ENCODE measurements around the gene GBF1. TPM values are rescaled to one million over a fixed set of nuclear protein-coding genes. Genes with fewer than 3 reads are reported as not detected.

GBF1 gene
- total and polyA plus RNA-seq, 10 of the 15 experiments (the other 5 are each of a cell fraction or from before 2014, with no cell fraction given), result 0.82 to 42.0 (median 21.8) TPM

GRCh38 chr10:102399217-102400021 lies 154.1 kb downstream of the GBF1 start (continued):
- TF ChIP-seq, protein P1, sequence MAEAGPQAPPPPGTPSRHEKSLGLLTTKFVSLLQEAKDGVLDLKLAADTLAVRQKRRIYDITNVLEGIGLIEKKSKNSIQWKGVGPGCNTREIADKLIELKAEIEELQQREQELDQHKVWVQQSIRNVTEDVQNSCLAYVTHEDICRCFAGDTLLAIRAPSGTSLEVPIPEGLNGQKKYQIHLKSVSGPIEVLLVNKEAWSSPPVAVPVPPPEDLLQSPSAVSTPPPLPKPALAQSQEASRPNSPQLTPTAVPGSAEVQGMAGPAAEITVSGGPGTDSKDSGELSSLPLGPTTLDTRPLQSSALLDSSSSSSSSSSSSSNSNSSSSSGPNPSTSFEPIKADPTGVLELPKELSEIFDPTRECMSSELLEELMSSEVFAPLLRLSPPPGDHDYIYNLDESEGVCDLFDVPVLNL (IDR thresholded peaks at IDR 0.05; ENCODE audit: low read depth, low read length), result 0 out of 2 replicates have a peak, but pooled peaks have one; percentile 41
- TF ChIP-seq YY1 (IDR thresholded peaks at IDR 0.05; ENCODE audit: low read depth, low read length) (peak; percentile 76; the same call in 1 of the 2 replicates), POLR2AphosphoS2 (IDR thresholded peaks at IDR 0.05; ENCODE audit: low read depth, low read length) (peak; percentile 90)
- TF ChIP-seq, protein P2, sequence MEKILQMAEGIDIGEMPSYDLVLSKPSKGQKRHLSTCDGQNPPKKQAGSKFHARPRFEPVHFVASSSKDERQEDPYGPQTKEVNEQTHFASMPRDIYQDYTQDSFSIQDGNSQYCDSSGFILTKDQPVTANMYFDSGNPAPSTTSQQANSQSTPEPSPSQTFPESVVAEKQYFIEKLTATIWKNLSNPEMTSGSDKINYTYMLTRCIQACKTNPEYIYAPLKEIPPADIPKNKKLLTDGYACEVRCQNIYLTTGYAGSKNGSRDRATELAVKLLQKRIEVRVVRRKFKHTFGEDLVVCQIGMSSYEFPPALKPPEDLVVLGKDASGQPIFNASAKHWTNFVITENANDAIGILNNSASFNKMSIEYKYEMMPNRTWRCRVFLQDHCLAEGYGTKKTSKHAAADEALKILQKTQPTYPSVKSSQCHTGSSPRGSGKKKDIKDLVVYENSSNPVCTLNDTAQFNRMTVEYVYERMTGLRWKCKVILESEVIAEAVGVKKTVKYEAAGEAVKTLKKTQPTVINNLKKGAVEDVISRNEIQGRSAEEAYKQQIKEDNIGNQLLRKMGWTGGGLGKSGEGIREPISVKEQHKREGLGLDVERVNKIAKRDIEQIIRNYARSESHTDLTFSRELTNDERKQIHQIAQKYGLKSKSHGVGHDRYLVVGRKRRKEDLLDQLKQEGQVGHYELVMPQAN (conservative IDR thresholded peaks at IDR 0.05), result peak; percentile 85

- Histone ChIP-seq H3K4me2 (ENCODE audit: control insufficient read depth, insufficient read depth) (peak overlapping the region; percentile 90), H2AFZ (ENCODE audit: control insufficient read depth, low read depth, low read length) (no peak overlapping the region), H3K79me2 (ENCODE audit: control insufficient read depth, insufficient read depth, low read length) (peaks cover 48% of the 10 kb centered on the region), H4K20me1 (ENCODE audit: control insufficient read depth, insufficient read depth) (peaks cover 4% of the 10 kb centered on the region; the same call in 1 of the 2 replicates), H3K9me3 (replicated peaks; ENCODE audit: control insufficient read depth, insufficient read depth, low read length) (no peaks in the 10 kb centered on the region; the same call in 2 of the 3 replicates), H3K4me1 (ENCODE audit: control insufficient read depth, insufficient read depth, low read length) (peaks cover 20% of the 10 kb centered on the region), H3K4me3 (peak overlapping the region; percentile 47; the same call in 1 of the 2 replicates), H3K27me3 (replicated peaks in 1 of 2; ENCODE audit: control insufficient read depth in 2 of 2, insufficient read depth in 2 of 2, low read length in 1 of 2) (no peaks in the 10 kb centered on the region), H3K27ac (ENCODE audit: control insufficient read depth, insufficient read depth) (no peak overlapping the region; the same call in 1 of the 2 replicates), H3K9ac (ENCODE audit: control insufficient read depth, insufficient read depth, low read length) (no peak overlapping the region), H3K36me3 (ENCODE audit: control insufficient read depth in 2 of 2, insufficient read depth in 2 of 2, low read length in 1 of 2) (peaks cover 20 to 41% of the 10 kb centered on the region in 2 experiments)
- FAIRE-seq (no peak), ATAC-seq (no peak), DNase-seq (ENCODE audit: low read depth, low spot score) (no peak)
- SMC1A ChIA-PET (ENCODE audit: uncharacterized antibody, unreplicated experiment), result interaction anchor here (0.5 to 3.5 kb wide), 5 partner anchors 17 to 183 kb away, joined by 3 to 15 read pairs (median 3); partner anchors contain the start of gene FBXL15
- in situ Hi-C loops (cut with MboI) (no loop called here), intact Hi-C loops (cut with micrococcal nuclease; ENCODE audit: unreplicated experiment) (no loop called here)
- BruUV-seq (replicated peaks), result no TSS peak
- WGBS (ENCODE audit: insufficient coverage, insufficient replicate concordance, low lambda C conversion rate, missing lambda C conversion rate), result 82% methylated on average over 17 of the region's 17 CpGs
- CTCF ChIA-PET, result interaction anchor here (1.2 to 12.1 kb wide), 15 partner anchors 9 to 213 kb away, joined by 3 to 90 read pairs (median 7); partner anchors contain the start of genes C10orf95, CUEDC2 and FBXL15
- RAD21 ChIA-PET (ENCODE audit: unreplicated experiment), result interaction anchor here (1.1 to 5.8 kb wide), 4 partner anchors 21 to 184 kb away, joined by 3 to 33 read pairs (median 6); partner anchors contain the start of gene FBXL15
- no peak for TF ChIP-seq MTA3 (IDR thresholded peaks at IDR 0.05; ENCODE audit: borderline replicate concordance, low read length)
- TF ChIP-seq NR2C1 (IDR thresholded peaks at IDR 0.05), result no peak
- no peak for TF ChIP-seq POLR2AphosphoS2 (IDR thresholded peaks at IDR 0.05; ENCODE audit: low read depth, low read length)
- peak; percentile 12; the same call in 1 of the 2 replicates for TF ChIP-seq POLR2A (IDR thresholded peaks at IDR 0.05; ENCODE audit: low read depth, low read length)
- POLR2A ChIA-PET, result interaction anchor here (0.9 to 1.1 kb wide), 3 partner anchors 13 to 52 kb away, joined by 3 to 6 read pairs (median 3); no protein-coding TSS in a partner anchor
Measured at GRCh38 chr10:102400076-102400475, 154.7 kb downstream of the GBF1 start.

All from GM12878 (cell line).